Measurements from ENCODE around the gene TPCN2.
"Not testable (repeated sequence)": the region's sequence is repeated elsewhere in the genome, so short reads cannot be mapped to it uniquely, and the experiment has no call there.

Gene TPCN2

GRCh38 chr11:69048694-69049489, at the start of gene TPCN2:
TPCN2 (plus strand) TSS chr11:69048932; CDS start chr11:69048998, 66 bp downstream.
- peak; percentile 84 to 88 for DNase-seq

GRCh38 chr11:68999093-68999747, 49.5 kb upstream of the TPCN2 start:
- no peak for DNase-seq

DNA sequence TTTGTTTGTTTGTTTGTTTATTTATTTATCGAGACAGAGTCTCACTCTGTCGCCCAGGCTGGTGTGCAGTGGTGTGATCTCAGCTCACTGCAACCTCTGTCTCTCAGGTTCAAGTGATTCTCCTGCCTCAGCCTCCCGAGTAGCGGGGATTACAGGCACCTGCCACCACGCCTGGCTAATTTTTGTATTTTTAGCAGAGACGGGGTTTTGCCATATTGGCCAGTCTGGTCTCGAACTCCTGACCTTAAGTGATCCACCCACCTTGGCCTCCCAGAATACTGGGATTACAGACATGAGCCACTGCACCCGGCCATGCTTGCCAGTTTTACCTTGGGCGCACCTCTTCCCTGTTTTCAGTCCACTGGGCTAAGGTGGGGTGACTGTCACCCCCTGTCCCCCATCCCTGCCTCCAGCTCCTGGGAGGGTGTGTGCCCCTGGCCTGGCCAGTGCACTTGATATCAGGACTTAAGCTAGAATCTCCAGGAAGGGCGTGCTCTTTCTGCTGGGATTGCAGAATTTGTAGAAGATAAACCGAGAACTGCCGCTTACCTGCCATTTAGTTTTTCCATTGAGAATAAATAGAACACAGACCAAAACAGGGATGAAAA, 48.9 kb upstream of the TPCN2 start:
- not testable (repeated sequence) for DNase-seq

GRCh38 chr11:69000391-69000790, 48.3 kb upstream of the TPCN2 start:
- DNase-seq: no peak

DNA sequence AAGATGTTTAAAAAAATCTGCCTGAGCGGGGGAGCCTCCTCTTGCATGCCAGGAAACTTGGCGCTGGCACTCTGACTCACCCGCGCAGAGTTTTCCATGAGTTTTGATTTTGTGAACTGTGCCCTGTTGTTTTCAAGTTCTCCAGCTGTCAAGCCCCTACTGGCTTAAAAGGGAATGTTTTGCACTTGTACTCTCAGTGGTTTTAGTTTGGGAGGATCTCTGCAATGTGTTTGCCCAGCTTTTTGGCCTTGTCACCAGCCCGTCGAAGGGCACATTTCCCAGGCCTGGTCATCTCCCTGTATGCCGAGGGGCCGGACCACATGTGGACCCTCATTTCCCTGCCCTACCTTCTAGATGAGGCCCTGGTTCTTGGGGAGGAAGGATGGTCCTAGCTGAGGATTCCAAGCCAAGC, 47.9 kb upstream of the TPCN2 start:
- no peak for DNase-seq

DNA sequence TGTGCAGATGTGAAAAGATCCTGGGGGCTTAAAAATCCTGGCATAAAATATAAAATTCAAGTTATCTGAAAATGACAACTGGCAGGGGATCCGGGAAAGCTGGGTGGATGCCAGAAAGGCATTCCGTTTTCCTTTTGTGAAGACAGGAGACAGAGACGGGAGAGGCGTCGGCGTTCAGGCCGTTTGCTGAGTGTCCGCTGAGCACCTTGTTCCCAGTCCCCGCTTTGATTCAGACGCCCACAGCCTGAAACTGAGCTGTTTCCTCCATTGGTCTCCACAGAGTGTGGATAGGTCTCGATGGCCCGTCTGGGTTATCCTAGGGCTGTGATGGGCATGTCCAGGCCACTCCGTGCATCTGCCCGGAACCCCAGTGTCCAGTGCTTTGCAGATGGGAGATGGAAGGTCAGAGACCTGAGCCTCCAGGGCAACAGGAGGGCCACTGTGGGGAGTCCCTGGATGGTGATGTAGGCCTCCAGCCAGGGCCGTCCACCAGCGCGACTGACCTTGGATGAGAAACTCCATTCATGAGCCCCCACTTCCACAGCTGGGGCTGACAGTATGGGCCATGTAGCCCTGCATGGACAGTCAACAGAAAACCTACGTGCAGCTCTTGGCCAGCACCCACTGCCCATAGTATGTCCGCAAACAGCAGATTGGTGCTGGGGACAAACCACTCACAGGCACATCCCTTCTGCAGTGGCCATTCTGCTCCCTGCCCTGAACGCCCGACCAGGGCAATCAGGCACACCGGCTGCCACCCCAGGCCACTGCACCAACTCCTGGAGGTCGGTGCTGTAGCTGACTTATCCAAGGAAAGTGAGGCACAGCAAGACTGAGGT, 47.3 kb upstream of the TPCN2 start:
- DNase-seq: no peak

GRCh38 chr11:69002110-69002569, 46.6 kb upstream of the TPCN2 start:
- no peak for DNase-seq

DNA sequence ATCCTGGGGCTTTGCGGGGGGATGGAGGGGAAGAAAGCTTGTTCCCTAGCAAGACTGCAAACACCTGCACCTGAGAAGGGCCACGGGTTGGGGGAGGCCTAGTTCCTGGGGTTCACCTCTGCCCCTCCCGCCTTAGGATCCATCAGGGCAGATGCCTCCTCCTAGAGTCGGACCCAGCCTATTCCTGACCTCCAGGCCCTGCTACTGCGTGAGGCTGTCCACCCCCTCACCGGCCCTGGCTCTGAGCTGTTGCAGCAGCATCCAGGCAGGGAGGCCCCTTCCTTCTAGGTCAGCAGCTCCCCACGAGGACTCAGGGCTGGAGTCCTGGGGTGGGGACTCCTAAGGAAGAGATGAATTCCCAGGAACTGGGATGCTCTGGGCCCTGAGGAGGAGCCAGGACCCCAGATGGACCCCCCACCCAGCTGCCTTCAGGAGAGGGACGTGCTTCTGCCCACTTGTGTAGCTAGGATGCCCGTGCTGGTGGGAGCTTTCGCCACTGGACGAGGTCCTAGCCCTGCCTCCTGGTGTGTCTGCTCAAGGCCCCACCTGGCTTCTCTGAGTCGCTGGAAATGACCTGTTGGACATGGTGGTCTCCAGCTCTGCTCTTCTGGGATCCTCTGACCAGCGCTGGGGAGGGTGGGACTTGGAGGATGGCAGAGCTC, 46.0 kb upstream of the TPCN2 start:
- DNase-seq: no peak

GRCh38 chr11:69003301-69003865, 45.3 kb upstream of the TPCN2 start:
- DNase-seq: no peak

DNA sequence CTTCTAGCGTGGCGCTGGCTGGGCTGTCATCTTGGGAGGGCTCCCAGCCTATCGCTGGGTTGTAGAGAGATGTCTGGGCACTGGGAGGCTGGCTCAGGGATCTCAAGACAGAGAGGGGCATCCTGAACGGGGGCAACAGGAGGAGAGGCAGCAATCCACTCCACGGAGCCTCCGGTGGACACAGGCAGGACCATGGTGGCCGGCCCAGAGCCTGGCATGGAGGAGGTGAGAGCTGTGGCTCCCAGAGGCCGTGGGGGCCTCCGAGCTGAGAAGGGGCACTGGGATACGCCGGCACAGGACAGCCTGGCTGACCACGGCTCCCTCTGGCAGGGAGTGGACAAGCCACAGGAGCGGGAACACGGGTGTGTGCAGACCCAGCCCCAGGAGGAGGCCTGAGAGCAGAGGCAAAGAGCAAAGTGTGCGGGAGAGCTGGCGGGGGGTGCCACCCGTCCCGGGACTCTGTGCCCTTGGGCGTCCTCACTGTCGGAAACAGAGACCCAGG, 44.8 kb upstream of the TPCN2 start:
- no peak for DNase-seq

DNA sequence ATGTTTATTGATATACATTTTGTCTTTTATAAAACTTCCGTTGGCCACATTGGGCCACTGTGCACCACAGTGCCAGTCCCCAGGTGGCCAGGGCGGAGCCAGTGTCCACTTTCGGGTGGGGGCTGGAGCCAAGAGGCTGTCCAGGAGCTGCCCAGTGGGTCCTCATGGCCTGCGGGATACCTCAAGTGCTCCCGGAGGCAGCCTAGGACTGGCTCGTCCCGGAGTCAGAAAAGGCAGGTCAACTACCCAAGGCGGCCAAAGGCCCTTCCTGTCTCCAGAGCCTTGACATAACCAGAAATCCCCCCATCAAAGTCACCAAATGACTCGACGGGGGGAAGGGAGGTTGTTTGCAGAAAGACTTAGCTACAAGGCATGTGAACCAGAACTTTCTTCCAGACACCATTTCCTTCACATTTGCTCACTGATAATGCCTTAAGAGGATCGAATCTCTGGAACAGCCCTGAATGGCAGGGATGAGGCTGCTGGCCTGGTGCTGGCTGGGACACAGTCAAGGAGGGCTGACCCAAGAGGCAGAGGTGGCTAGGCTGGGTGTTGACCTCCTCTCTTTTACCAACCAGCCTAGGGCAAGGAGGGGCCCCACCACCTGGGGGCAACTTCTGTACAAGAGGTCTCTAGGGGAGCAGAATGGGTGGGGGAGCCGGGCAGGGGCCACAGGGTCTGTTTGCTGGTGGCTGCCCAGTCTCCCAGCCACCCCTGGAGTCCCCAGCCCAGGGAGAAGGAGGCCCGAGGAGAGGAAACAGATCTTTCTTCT, 44.1 kb upstream of the TPCN2 start:
- no peak for DNase-seq

DNA sequence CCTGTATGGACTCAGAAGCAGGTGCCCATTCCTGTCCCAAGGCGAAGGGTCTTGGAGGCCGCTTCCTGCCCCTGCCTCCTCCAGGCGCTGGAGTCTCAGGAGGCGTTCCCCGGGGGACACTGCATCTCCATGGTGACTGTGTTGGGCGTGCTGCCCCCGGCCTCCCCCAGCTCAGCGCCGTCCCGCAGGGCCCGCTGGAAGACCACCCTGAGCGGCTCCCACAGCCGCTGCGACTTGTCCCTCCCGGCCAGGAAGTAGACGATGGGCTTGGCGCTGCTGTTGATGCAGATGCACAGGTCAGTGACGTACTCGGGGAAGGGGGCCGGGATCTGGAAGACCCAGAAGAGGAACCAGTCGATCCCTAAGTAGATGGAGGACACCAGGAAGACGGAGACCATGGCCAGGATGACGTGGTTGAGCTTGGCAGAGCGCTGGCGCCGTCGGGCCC, 43.5 kb upstream of the TPCN2 start:
- no peak for DNase-seq

DNA sequence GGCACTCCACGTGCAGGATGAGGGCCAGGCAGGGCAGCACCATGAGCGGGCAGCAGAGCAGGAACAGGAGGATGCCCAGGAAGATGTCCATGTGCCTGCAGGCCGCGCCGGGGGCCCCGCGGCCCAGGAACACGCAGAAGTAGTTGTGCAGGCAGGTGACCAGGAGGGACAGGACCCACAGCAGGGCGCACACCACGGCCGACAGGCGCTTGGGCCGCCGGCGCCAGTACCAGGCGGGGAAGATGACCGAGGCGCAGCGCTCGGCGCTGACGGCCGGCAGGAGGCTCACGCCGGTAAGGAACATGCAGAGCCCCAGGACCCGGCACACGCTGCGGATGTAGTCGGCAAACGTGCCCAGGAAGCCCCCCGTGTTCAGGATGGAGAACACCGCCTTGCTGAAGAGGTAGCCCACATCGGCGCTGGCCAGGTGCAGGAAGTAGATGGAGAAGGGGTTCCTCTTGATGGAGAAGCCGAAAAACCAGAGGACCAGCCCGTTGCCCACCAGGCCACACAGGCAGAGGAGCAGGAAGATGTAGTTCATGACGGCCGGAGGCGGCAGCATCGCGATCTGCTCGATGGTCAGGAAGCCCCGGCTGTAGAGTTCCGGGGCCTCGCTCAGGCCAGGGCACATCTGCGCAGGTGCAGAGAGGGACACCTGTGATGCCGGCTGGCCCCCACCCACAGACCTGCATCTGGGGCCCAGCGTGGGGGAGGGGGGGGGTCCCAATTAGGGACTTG, 42.9 kb upstream of the TPCN2 start:
- DNase-seq: no peak

DNA sequence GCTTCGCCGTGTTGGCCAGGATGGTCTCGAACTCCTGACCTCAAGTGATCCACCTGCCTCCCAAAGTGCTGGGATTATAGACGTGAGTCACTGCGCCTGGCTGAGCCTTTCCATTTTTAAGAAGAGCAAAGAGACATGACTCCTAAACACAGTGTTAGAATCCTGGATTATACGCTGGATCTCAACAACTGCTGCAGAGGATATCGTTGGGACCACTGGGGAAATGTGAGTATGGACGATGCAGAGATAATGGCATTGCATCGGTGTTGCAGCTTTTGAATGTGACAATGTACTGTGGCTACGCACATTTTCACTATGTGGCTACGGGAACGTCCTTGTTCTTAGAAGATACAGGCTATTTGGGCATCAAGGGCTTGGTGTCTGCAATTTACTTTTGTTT, 41.9 kb upstream of the TPCN2 start:
- DNase-seq: no peak

DNA sequence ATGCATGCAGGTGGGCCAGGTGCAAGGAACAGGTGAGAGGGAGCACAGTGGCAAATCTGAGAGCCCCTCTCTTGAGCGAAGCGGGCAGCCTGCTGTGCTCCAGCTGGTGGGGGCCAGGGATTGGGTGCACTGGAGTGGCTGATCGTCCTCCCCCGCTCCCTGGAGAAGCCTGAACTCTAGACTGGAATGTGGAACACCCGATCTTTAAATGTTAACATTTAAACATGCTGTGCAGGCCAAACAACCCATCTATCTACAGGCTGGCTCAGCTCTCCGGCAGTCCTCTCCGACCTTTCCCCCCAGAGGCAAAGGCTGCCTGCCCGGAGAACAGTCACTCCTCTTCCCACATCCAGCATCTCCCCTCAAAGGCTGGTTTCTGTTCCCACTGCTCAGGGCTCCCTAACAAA, 40.8 kb upstream of the TPCN2 start:
- no peak for DNase-seq

GRCh38 chr11:69008737-69009440, 39.8 kb upstream of the TPCN2 start:
- DNase-seq: no peak

DNA sequence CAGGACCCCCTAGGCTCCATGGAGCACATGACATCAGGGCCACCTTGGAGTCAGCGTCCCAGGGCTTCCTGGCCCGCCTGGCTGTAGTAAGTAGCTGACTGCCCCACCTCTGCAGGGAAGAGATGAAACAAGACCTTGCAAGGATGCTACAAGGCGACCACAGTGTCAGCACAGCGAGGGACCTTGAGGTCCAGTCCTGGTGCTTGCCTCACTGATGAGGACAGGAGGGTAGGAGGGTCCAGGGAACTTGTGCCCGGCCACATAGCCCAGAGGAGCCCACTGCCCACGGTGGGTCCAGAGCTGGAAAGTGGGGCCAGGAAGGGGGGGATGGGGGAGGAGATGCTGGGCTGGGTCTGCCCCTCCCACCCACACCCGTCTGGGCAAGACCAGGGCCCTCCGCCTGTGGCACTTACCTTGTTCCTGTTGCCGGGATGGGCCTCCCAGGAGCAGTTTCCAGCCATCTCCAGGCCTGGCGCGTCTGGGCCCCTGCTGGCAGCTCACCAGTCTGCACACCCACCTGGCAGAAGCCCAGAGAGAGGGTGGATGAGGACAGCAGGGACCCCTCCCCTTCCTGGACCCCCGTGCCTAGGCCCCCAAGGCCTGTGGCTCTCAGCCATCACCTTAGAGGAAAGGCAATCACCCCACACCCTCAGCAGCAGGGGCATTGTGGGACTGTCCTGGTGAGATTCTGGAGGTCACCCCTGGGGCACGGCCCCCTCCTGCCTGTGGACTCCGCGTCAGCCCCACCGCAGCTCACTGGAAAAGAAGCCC, 39.1 kb upstream of the TPCN2 start:
- no peak for DNase-seq

DNA sequence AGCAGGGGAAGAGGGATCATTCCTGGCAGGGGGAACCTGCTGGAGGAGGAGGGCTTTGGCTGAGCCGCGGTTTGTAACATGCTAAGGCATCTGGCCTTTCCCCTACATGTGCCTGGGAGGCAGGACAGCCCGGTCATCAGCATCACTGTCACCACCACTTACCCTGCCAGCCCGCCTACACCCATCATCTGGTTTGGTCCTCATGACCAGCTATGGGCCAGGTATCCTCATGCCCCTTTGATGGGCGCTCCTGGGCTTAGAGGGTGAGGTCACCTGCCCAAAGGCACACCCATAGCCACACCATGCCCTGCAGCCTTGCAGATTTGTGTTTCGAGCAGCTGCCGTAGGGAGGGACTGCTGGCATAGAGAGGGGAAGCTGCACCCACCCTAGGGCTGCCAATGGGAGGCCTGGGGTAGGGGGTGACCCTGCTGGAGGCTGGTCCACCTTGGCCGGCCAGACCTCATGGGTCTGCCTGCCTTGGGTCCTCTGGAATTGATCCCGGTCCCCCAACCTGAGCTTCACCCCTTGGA, 38.3 kb upstream of the TPCN2 start:
- DNase-seq: no peak

Measured in NCI-H187 (cell line).